K562 (cell line): Measurements from ENCODE around the gene FXYD1. TPM values are rescaled to one million over a fixed set of nuclear protein-coding genes. Genes with fewer than 3 reads are reported as not detected.

ENCODE experiments used
- ARID2 ChIP-seq: fragments of 450-650 bp; IDR thresholded peaks from 2 replicates; pipeline ENCODE4 v1.6.1; 2017; ENCODE audit warnings: antibody characterized with exemption, mild to moderate bottlenecking
- HNRNPUL1 ChIP-seq: fragments of 200-400 bp; formaldehyde crosslinking; IDR thresholded peaks from 2 replicates; pipeline ENCODE4 v1.6.1; 2017; ENCODE audit warnings: low read length
- MYC ChIP-seq, 2 experiments: fragments of 250-450 bp in 1 of 2; sonication (Bioruptor Pico) in 1 of 2; IDR thresholded peaks; 2 replicates each; pipeline versions ENCODE4 v1.5.1 to v1.6.1; 2012 to 2021; ENCODE audit warnings: low read depth in 2 of 2, borderline replicate concordance in 1 of 2, improper control_type of control experiment in 1 of 2, low read length in 1 of 2, mild to moderate bottlenecking in 1 of 2, moderate library complexity in 1 of 2
- ZC3H4 ChIP-seq: sonication (generic); formaldehyde crosslinking; IDR thresholded peaks from 2 replicates; pipeline ENCODE4 v1.9.0; 2021; ENCODE audit warnings: missing genetic modification reagents, borderline replicate concordance
- ZNF431 ChIP-seq: sonication (generic); formaldehyde crosslinking; IDR thresholded peaks from 2 replicates; pipeline ENCODE4 v1.8.0; 2022; ENCODE audit warnings: mild to moderate bottlenecking, missing genetic modification reagents
- ZNF586 ChIP-seq: fragments of 450-650 bp; formaldehyde crosslinking; conservative IDR thresholded peaks from 2 replicates; pipeline ENCODE4 v1.4.0; 2020; ENCODE audit warnings: mild to moderate bottlenecking, moderate library complexity
- polyA plus RNA-seq, 8 experiments: library from polyadenylated mRNA; depleted of rRNA in 4 of 8; stranded (reverse) in 5 of 8; unstranded in 3 of 8; fragments of >200 nt; fragmentation: Nextera tagmentation in 2 of 8; fragmentation: Illumina TruSeq in 1 of 8; extraction: Ambion mirVana in 2 of 8; extraction: Trizol in 1 of 8; gene quantifications; 2 replicates each; pipeline versions ENCODE4 v1.2.1 to v1.2.3, GENCODE V29; 2011 to 2014; ENCODE audit warnings: inconsistent platforms in 1 of 8, missing spikeins in 1 of 8
- total RNA-seq, 7 experiments: library from RNA; depleted of rRNA in 6 of 7; stranded (reverse); fragments of >200 nt in 6 of 7; fragmentation: Illumina TruSeq in 2 of 7; extraction: Trizol in 2 of 7; gene quantifications; 2 replicates each; pipeline versions ENCODE4 v1.2.1 to v1.2.3, GENCODE V29; 2011 to 2021; ENCODE audit warnings: low replicate concordance in 1 of 7
- TF ChIP-seq, protein P1 (sequence below), 2 experiments: fragments of 450-650 bp; formaldehyde crosslinking in 1 of 2; IDR thresholded peaks; 2 replicates each; pipeline versions ENCODE4 v1.4.0 to v1.6.1; 2014 to 2020; ENCODE audit warnings: mild to moderate bottlenecking in 2 of 2, borderline replicate concordance in 1 of 2, low read depth in 1 of 2
- TF ChIP-seq, protein P2 (sequence below): sonication (generic); formaldehyde crosslinking; IDR thresholded peaks from 2 replicates; pipeline ENCODE4 v1.8.1; 2022; ENCODE audit warnings: missing genetic modification reagents
- TF ChIP-seq, protein P3 (sequence below): fragments of 450-650 bp; IDR thresholded peaks from 2 replicates; pipeline ENCODE4 v1.6.1; 2016; ENCODE audit warnings: low read depth, mild to moderate bottlenecking, moderate library complexity

Gene FXYD1
- total and polyA plus RNA-seq, 9 of the 15 experiments (the other 6 are each of a cell fraction or from before 2014, with no cell fraction given) = 0.40 to 3.2 (median 1.8) TPM; not detected in 3

DNA sequence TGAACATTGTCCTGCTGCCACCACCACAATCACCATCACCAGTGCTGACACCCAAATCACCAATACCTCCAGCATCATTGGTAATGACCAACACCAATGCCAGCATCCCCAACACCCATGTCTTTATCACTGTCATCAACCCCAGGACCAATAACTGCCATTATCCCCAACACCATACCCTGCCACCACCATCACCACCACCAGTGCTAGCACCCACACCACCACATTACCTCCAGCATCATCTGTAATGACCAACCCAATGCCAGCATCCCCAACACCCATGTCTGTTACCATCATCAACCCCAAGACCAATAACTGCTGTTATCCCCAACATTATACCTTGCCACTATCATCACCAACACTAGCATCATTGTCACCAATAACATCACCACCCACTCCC is 6.4 kb upstream of the FXYD1 start (continued):
- TF ChIP-seq, protein P1, sequence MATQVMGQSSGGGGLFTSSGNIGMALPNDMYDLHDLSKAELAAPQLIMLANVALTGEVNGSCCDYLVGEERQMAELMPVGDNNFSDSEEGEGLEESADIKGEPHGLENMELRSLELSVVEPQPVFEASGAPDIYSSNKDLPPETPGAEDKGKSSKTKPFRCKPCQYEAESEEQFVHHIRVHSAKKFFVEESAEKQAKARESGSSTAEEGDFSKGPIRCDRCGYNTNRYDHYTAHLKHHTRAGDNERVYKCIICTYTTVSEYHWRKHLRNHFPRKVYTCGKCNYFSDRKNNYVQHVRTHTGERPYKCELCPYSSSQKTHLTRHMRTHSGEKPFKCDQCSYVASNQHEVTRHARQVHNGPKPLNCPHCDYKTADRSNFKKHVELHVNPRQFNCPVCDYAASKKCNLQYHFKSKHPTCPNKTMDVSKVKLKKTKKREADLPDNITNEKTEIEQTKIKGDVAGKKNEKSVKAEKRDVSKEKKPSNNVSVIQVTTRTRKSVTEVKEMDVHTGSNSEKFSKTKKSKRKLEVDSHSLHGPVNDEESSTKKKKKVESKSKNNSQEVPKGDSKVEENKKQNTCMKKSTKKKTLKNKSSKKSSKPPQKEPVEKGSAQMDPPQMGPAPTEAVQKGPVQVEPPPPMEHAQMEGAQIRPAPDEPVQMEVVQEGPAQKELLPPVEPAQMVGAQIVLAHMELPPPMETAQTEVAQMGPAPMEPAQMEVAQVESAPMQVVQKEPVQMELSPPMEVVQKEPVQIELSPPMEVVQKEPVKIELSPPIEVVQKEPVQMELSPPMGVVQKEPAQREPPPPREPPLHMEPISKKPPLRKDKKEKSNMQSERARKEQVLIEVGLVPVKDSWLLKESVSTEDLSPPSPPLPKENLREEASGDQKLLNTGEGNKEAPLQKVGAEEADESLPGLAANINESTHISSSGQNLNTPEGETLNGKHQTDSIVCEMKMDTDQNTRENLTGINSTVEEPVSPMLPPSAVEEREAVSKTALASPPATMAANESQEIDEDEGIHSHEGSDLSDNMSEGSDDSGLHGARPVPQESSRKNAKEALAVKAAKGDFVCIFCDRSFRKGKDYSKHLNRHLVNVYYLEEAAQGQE (IDR thresholded peaks at IDR 0.05; ENCODE audit: borderline replicate concordance) = no peak
- TF ChIP-seq, protein P1 (CRISPR knock-in tag; IDR thresholded peaks at IDR 0.05; ENCODE audit: low read depth) = no peak
- TF ChIP-seq ARID2 (no peak), ZNF586 (CRISPR knock-in tag) (no peak), ZNF431 (CRISPR knock-in tag) (no peak), HNRNPUL1 (no peak), ZC3H4 (CRISPR knock-in tag) (no peak), MYC (IDR thresholded peaks at IDR 0.05; ENCODE audit: low read depth, low read length) (no peak), MYC (CRISPR knock-in tag; IDR thresholded peaks at IDR 0.05; ENCODE audit: borderline replicate concordance, low read depth) (no peak)
- TF ChIP-seq, protein P2, sequence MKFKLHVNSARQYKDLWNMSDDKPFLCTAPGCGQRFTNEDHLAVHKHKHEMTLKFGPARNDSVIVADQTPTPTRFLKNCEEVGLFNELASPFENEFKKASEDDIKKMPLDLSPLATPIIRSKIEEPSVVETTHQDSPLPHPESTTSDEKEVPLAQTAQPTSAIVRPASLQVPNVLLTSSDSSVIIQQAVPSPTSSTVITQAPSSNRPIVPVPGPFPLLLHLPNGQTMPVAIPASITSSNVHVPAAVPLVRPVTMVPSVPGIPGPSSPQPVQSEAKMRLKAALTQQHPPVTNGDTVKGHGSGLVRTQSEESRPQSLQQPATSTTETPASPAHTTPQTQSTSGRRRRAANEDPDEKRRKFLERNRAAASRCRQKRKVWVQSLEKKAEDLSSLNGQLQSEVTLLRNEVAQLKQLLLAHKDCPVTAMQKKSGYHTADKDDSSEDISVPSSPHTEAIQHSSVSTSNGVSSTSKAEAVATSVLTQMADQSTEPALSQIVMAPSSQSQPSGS (CRISPR knock-in tag) = no peak
- TF ChIP-seq, protein P3, sequence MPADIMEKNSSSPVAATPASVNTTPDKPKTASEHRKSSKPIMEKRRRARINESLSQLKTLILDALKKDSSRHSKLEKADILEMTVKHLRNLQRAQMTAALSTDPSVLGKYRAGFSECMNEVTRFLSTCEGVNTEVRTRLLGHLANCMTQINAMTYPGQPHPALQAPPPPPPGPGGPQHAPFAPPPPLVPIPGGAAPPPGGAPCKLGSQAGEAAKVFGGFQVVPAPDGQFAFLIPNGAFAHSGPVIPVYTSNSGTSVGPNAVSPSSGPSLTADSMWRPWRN = no peak
